DOHH2 (cell line): Measurements from ENCODE around the gene ATP6V1G3.

ENCODE experiments used
- CTCF ChIP-seq: fragments of 200-600 bp; sonication (generic); IDR thresholded peaks from one replicate; pipeline ENCODE4 v1.5.1; 2014; ENCODE audit warnings: antibody characterized with exemption, mild to moderate bottlenecking, low read depth, low read length; ENCODE audit not compliant: poor library complexity, severe bottlenecking
- EZH2phosphoT487 ChIP-seq: fragments of 200-600 bp; sonication (generic); IDR thresholded peaks from 2 replicates; pipeline ENCODE4 v1.6.1; 2017; ENCODE audit warnings: borderline replicate concordance, mild to moderate bottlenecking, antibody characterized with exemption, low read length, moderate library complexity, mixed read lengths

GRCh38 chr1:198535631-198536030, 4.8 kb downstream of the ATP6V1G3 start:
- TF ChIP-seq CTCF: no peak
- no peak for TF ChIP-seq EZH2phosphoT487
